Endothelial cell of umbilical vein (primary cell): Measurements from ENCODE around the gene OR7A10. TPM values are rescaled to one million over a fixed set of nuclear protein-coding genes. Genes with fewer than 3 reads are reported as not detected.

Source experiments
- BruUV-seq: library from RNA; stranded (reverse); fragments of 400-500 nt; replicated peaks from 2 replicates; lab custom pipeline; 2021; lab: Mats Ljungman, UMichigan
- CTCF ChIA-PET: fragments of 300-600, 350-600 bp; sonication (Branson Sonifier 250); formaldehyde crosslinking; loops from one replicate; lab custom pipeline; 2021; ENCODE audit warnings: antibody characterized with exemption, inconsistent platforms; lab: Charles Lee
- POLR2A ChIA-PET: fragments of 300-600, 350-600 bp; sonication (Branson Sonifier 250); formaldehyde crosslinking; loops from one replicate; lab custom pipeline; 2021; ENCODE audit warnings: antibody characterized with exemption, inconsistent platforms; lab: Charles Lee
- DNase-seq: peaks from one replicate; pipeline ENCODE4 v3.0.0-alpha.2; 2011; ENCODE audit warnings: low read depth, low spot score
- FAIRE-seq: peaks from 2 replicates; lab custom pipeline; 2011; peaks lifted over from hg19 to GRCh38; lab: Jason Lieb, UNC
- H2AFZ ChIP-seq: 2 replicates; pipeline ENCODE4 v1.6.0; 2012; ENCODE audit warnings: low read depth, low read length, control low read depth, inconsistent platforms
- H3K27ac ChIP-seq: 2 replicates; pipeline ENCODE4 v1.5.1; 2011; ENCODE audit warnings: low read depth, mild to moderate bottlenecking, control low read depth, low read length, moderate library complexity; ENCODE audit not compliant: insufficient read depth
- H3K27me3 ChIP-seq, 2 experiments: 2 replicates each; pipeline versions ENCODE4 v1.6.0 to v1.6.1; 2011; ENCODE audit warnings: low read length in 2 of 2, mixed read lengths in 1 of 2; ENCODE audit not compliant: control insufficient read depth in 2 of 2, insufficient read depth in 2 of 2
- H3K36me3 ChIP-seq, 2 experiments: 2 replicates in 1 of 2; 3 replicates in 1 of 2; pipeline ENCODE4 v1.5.1; 2011; ENCODE audit warnings: low read length in 2 of 2, mild to moderate bottlenecking in 1 of 2, moderate library complexity in 1 of 2; ENCODE audit not compliant: control insufficient read depth in 2 of 2, insufficient read depth in 2 of 2; ENCODE audit errors: extremely low read depth in 1 of 2
- H3K4me1 ChIP-seq: 3 replicates; pipeline ENCODE4 v1.5.1; 2011; ENCODE audit warnings: mild to moderate bottlenecking, low read length; ENCODE audit not compliant: control insufficient read depth, insufficient read depth; ENCODE audit errors: extremely low read depth
- H3K4me2 ChIP-seq: 2 replicates; pipeline ENCODE4 v1.6.1; 2011; ENCODE audit warnings: low read length, control low read depth, mixed read lengths; ENCODE audit not compliant: insufficient read depth
- H3K4me3 ChIP-seq, 3 experiments: fragments of 200-600 bp in 1 of 3; sonication (generic), shearing (Covaris generic) in 1 of 3; replicated peaks in 1 of 3; 2 replicates each; pipeline ENCODE4 v1.5.1; 2011 to 2016; ENCODE audit warnings: control low read depth in 3 of 3, low read length in 3 of 3, mild to moderate bottlenecking in 2 of 3, inconsistent platforms in 1 of 3, low read depth in 1 of 3, moderate library complexity in 1 of 3; ENCODE audit not compliant: insufficient read depth in 1 of 3
- H3K79me2 ChIP-seq: 2 replicates; pipeline ENCODE4 v1.6.0; 2012; ENCODE audit warnings: low read length, inconsistent platforms; ENCODE audit not compliant: control insufficient read depth, insufficient read depth
- H3K9ac ChIP-seq: replicated peaks from 2 replicates; pipeline ENCODE3; 2011; ENCODE audit warnings: low read length, control low read depth; ENCODE audit not compliant: insufficient read depth; ENCODE audit errors: extremely low read depth
- H3K9me1 ChIP-seq: replicated peaks from 3 replicates; pipeline ENCODE4 v1.6.0; 2011; ENCODE audit warnings: mild to moderate bottlenecking, low read length; ENCODE audit not compliant: control insufficient read depth, insufficient read depth; ENCODE audit errors: extremely low read depth
- H3K9me3 ChIP-seq: replicated peaks from 2 replicates; pipeline ENCODE4 v1.5.1; 2012; ENCODE audit warnings: low read length, inconsistent platforms; ENCODE audit not compliant: control insufficient read depth, insufficient read depth
- H4K20me1 ChIP-seq: replicated peaks from 2 replicates; pipeline ENCODE3; 2011; ENCODE audit warnings: mild to moderate bottlenecking, low read length; ENCODE audit not compliant: control insufficient read depth, insufficient read depth; ENCODE audit errors: extremely low read depth
- CTCF ChIP-seq, 2 donors: IDR thresholded peaks; 1 replicate in 1 of 2; 2 replicates in 1 of 2; pipeline ENCODE4 v1.5.1; 2011; ENCODE audit warnings: low read length in 2 of 2, mild to moderate bottlenecking in 2 of 2, moderate library complexity in 2 of 2, control low read depth in 1 of 2, inconsistent platforms in 1 of 2, low read depth in 1 of 2; ENCODE audit not compliant: insufficient read depth in 1 of 2; ENCODE audit errors: extremely low read depth in 1 of 2
- EZH2 ChIP-seq: IDR thresholded peaks from 2 replicates; pipeline ENCODE4 v1.6.1; 2012; ENCODE audit warnings: borderline replicate concordance, low read depth, mild to moderate bottlenecking, moderate library complexity, low read length, inconsistent platforms; ENCODE audit not compliant: severe bottlenecking
- FOS ChIP-seq: IDR thresholded peaks from 2 replicates; pipeline ENCODE4 v1.6.1; 2011; ENCODE audit warnings: mild to moderate bottlenecking, low read length, moderate library complexity, borderline replicate concordance; ENCODE audit not compliant: insufficient read depth
- GATA2 ChIP-seq: IDR thresholded peaks from 2 replicates; pipeline ENCODE4 v1.7.0; 2011; ENCODE audit warnings: low read depth, mild to moderate bottlenecking, moderate library complexity, mixed read lengths, low read length; ENCODE audit not compliant: insufficient read length, insufficient read depth
- JUN ChIP-seq: IDR thresholded peaks from 2 replicates; pipeline ENCODE4 v1.6.1; 2011; ENCODE audit warnings: borderline replicate concordance, low read depth; ENCODE audit not compliant: insufficient read length, insufficient read depth
- MAX ChIP-seq: IDR thresholded peaks from 2 replicates; pipeline ENCODE4 v1.6.1; 2011; ENCODE audit not compliant: insufficient read depth, insufficient read length
- MYC ChIP-seq: IDR thresholded peaks from one replicate; pipeline ENCODE4 v1.6.1; 2011; ENCODE audit warnings: mild to moderate bottlenecking, low read depth, low read length
- POLR2A ChIP-seq: IDR thresholded peaks from 2 replicates; pipeline ENCODE4 v1.6.1; 2012; ENCODE audit warnings: low read depth, mild to moderate bottlenecking, control low read depth, low read length
- POLR2AphosphoS5 ChIP-seq: IDR thresholded peaks from 2 replicates; pipeline ENCODE4 v1.6.1; 2012; ENCODE audit warnings: low read depth, mild to moderate bottlenecking, control low read depth, low read length, moderate library complexity; ENCODE audit not compliant: insufficient read depth
- dilution Hi-C: fragments of 300-500 bp; cut with MboI; formaldehyde crosslinking; loops from one replicate; pipeline ENCODE4 v1.15.0; 2019; ENCODE audit warnings: low sequenced_read_pairs; ENCODE audit not compliant: extremely low pct_ligation_motif_present
- intact Hi-C: fragments of 100-400 bp; cut with micrococcal nuclease; formaldehyde crosslinking; loops from one replicate; pipeline ENCODE4 v1.10.0; 2022
- polyA plus RNA-seq, 4 experiments: library from polyadenylated mRNA; depleted of rRNA in 3 of 4; stranded (reverse) in 3 of 4; unstranded in 1 of 4; fragments of >200 nt; gene quantifications; 2 replicates each; pipeline versions ENCODE4 v1.2.1 to v1.2.3, GENCODE V29; 2011 to 2012; ENCODE audit warnings: missing spikeins in 1 of 4
- total RNA-seq: library from RNA; stranded (reverse); gene quantifications from 2 replicates; pipeline ENCODE4 v1.2.3, GENCODE V29; 2021

Gene OR7A10
- total and polyA plus RNA-seq, 2 donors (not counting 3 experiments of a cell fraction or from before 2014, with no cell fraction given): not detected

- no peak for TF ChIP-seq JUN
- no peak for TF ChIP-seq FOS
- no peak for TF ChIP-seq CTCF (IDR thresholded peaks at IDR 0.05; ENCODE audit: extremely low read depth in 1 of 2, insufficient read depth in 1 of 2, low read depth in 1 of 2, low read length in 2 of 2)
- TF ChIP-seq GATA2: no peak
- TF ChIP-seq EZH2: no peak
- TF ChIP-seq POLR2A: no peak
- no peak for TF ChIP-seq POLR2AphosphoS5
- no peak for TF ChIP-seq MAX
- no peak for TF ChIP-seq MYC
- H3K27ac ChIP-seq: no peak overlapping the region
- H3K4me3 ChIP-seq: no peak overlapping the region
- DNase-seq (no peak), FAIRE-seq (no peak)
- ChIA-PET CTCF (no interaction called here), POLR2A (no interaction called here)
- H2AFZ ChIP-seq: no peak overlapping the region
- no peaks in the 10 kb centered on the region for H3K36me3 ChIP-seq
- no TSS peak for BruUV-seq
- no peaks in the 10 kb centered on the region for H3K9me3 ChIP-seq
- H3K27me3 ChIP-seq: no peaks in the 10 kb centered on the region
- no peaks in the 10 kb centered on the region for H3K4me1 ChIP-seq
- H3K4me2 ChIP-seq: no peak overlapping the region
- dilution Hi-C loops (no loop called here), intact Hi-C loops (no loop called here)
- no peak overlapping the region for H3K9ac ChIP-seq
- no peaks in the 10 kb centered on the region for H4K20me1 ChIP-seq
- no peaks in the 10 kb centered on the region for H3K9me1 ChIP-seq
- no peaks in the 10 kb centered on the region for H3K79me2 ChIP-seq
Observed at GRCh38 chr19:14817052-14817451, 31.7 kb downstream of the OR7A10 start.
